GM23338 (cell line): Measurements from ENCODE around the gene SSTR4. TPM values are rescaled to one million over a fixed set of nuclear protein-coding genes. Genes with fewer than 3 reads are reported as not detected.

Experiments used
- ATAC-seq: fragments of 200-7000 bp; cut with Tn5 transposase; 3 replicates; pipeline ENCODE4 v1.9.1; 2020
- DNase-seq: peaks from one replicate; pipeline ENCODE4 v3.0.0-alpha.2; 2015; ENCODE audit warnings: low spot score
- H2AFZ ChIP-seq: fragments of 200-600 bp; sonication (generic); 2 replicates; pipeline ENCODE4 v1.8.0; 2016; ENCODE audit warnings: antibody characterized with exemption, mild to moderate bottlenecking, moderate library complexity
- H3F3A ChIP-seq: fragments of 200-600 bp; sonication (generic); replicated peaks from 2 replicates; pipeline ENCODE4 v1.8.0; 2017; ENCODE audit warnings: antibody characterized with exemption, mixed run types, low read depth
- H3K27ac ChIP-seq: fragments of 200-600 bp; sonication (generic); 2 replicates; pipeline ENCODE4 v1.6.1; 2016; ENCODE audit warnings: low read depth
- H3K27me3 ChIP-seq: fragments of 200-600 bp; sonication (generic); 2 replicates; pipeline ENCODE4 v1.8.0; 2016; ENCODE audit warnings: mild to moderate bottlenecking, mixed run types, moderate library complexity; ENCODE audit not compliant: insufficient read depth
- H3K36me3 ChIP-seq: fragments of 200-600 bp; sonication (generic); 2 replicates; pipeline ENCODE4 v1.8.0; 2016; ENCODE audit warnings: mild to moderate bottlenecking; ENCODE audit not compliant: insufficient read depth
- H3K4me1 ChIP-seq: fragments of 200-600 bp; sonication (generic); 2 replicates; pipeline ENCODE4 v1.8.0; 2016; ENCODE audit warnings: mild to moderate bottlenecking, moderate library complexity; ENCODE audit not compliant: insufficient read depth
- H3K4me2 ChIP-seq: fragments of 200-600 bp; sonication (generic); 2 replicates; pipeline ENCODE4 v1.7.1; 2017; ENCODE audit warnings: mixed run types
- H3K4me3 ChIP-seq: fragments of 200-600 bp; sonication (generic); 2 replicates; pipeline ENCODE4 v1.6.1; 2016; ENCODE audit warnings: mixed run types
- H3K79me2 ChIP-seq: fragments of 200-600 bp; sonication (generic); replicated peaks from 2 replicates; pipeline ENCODE4 v1.8.0; 2017; ENCODE audit warnings: mild to moderate bottlenecking; ENCODE audit not compliant: insufficient read depth
- H3K9me2 ChIP-seq: fragments of 200-600 bp; sonication (generic); 2 replicates; pipeline ENCODE4 v1.8.0; 2017; ENCODE audit not compliant: insufficient read depth
- H4K20me1 ChIP-seq: fragments of 200-600 bp; sonication (generic); replicated peaks from 2 replicates; pipeline ENCODE4 v1.8.0; 2017; ENCODE audit warnings: mild to moderate bottlenecking; ENCODE audit not compliant: insufficient read depth
- H3K27ac Mint-ChIP-seq: 2 replicates; pipeline ENCODE4 v1.8.0; 2020; ENCODE audit warnings: inconsistent platforms, mild to moderate bottlenecking, moderate library complexity, mixed read lengths
- H3K27me3 Mint-ChIP-seq: 3 replicates; pipeline ENCODE4 v1.8.0; 2022; ENCODE audit warnings: low read depth, mild to moderate bottlenecking, moderate library complexity, mixed read lengths, inconsistent platforms; ENCODE audit not compliant: insufficient read depth, poor library complexity
- H3K36me3 Mint-ChIP-seq: 3 replicates; pipeline ENCODE4 v1.8.0; 2021; ENCODE audit warnings: low read depth, mild to moderate bottlenecking, inconsistent platforms, moderate library complexity, mixed read lengths
- H3K4me1 Mint-ChIP-seq: 3 replicates; pipeline ENCODE4 v1.8.0; 2020; ENCODE audit warnings: mild to moderate bottlenecking, inconsistent platforms, mixed read lengths
- H3K4me3 Mint-ChIP-seq: 3 replicates; pipeline ENCODE4 v1.8.0; 2021; ENCODE audit warnings: moderate library complexity, mild to moderate bottlenecking, inconsistent platforms, mixed read lengths
- H3K9me3 Mint-ChIP-seq: 3 replicates; pipeline ENCODE4 v1.8.0; 2020; ENCODE audit warnings: moderate library complexity, mild to moderate bottlenecking, inconsistent platforms, mixed read lengths
- CREB1 ChIP-seq: fragments of 250-450 bp; sonication (Bioruptor Pico); IDR thresholded peaks from 2 replicates; pipeline ENCODE4 v1.5.0; 2020; ENCODE audit warnings: low read depth, mild to moderate bottlenecking, moderate library complexity
- EZH2 ChIP-seq: fragments of 200-600 bp; sonication (generic); IDR thresholded peaks from one replicate; pipeline ENCODE4 v1.8.0; 2017; ENCODE audit warnings: antibody characterized with exemption, mild to moderate bottlenecking, low read depth; ENCODE audit not compliant: unreplicated experiment
- EZH2phosphoT487 ChIP-seq: fragments of 200-600 bp; sonication (generic); IDR thresholded peaks from one replicate; pipeline ENCODE4 v1.8.1; 2018; ENCODE audit warnings: antibody characterized with exemption; ENCODE audit not compliant: unreplicated experiment
- JUNB ChIP-seq: IDR thresholded peaks from one replicate; pipeline ENCODE4 v1.6.1; 2016; ENCODE audit warnings: antibody characterized with exemption; ENCODE audit not compliant: unreplicated experiment
- NANOG ChIP-seq: IDR thresholded peaks from 2 replicates; pipeline ENCODE4 v1.6.1; 2016; ENCODE audit warnings: antibody characterized with exemption, borderline replicate concordance
- POLR2AphosphoS5 ChIP-seq: IDR thresholded peaks from 2 replicates; pipeline ENCODE4 v1.6.1; 2016; ENCODE audit warnings: antibody characterized with exemption, low read depth
- STAT1 ChIP-seq: IDR thresholded peaks from one replicate; pipeline ENCODE4 v1.6.1; 2016; ENCODE audit warnings: antibody characterized with exemption; ENCODE audit not compliant: unreplicated experiment
- ZNF114 ChIP-seq: fragments of 250-450 bp; sonication (Bioruptor Pico); IDR thresholded peaks from 2 replicates; pipeline ENCODE4 v1.5.0; 2020; ENCODE audit warnings: mild to moderate bottlenecking, moderate library complexity
- ZNF331 ChIP-seq: fragments of 250-450 bp; sonication (Bioruptor Pico); IDR thresholded peaks from 2 replicates; pipeline ENCODE4 v1.5.0; 2020; ENCODE audit warnings: low read depth, mild to moderate bottlenecking, moderate library complexity
- polyA plus RNA-seq: library from polyadenylated mRNA; unstranded; fragments of >200 nt; fragmentation: Nextera tagmentation; extraction: Ambion mirVana; gene quantifications from 2 replicates; pipeline ENCODE4 v1.2.1, GENCODE V29; 2016
- total RNA-seq: library from RNA; depleted of rRNA; stranded (reverse); fragments of >200 nt; shearing (Covaris generic); gene quantifications from 2 replicates; pipeline ENCODE4 v1.2.3, GENCODE V29; 2014
- TF ChIP-seq, protein P1 (sequence below): IDR thresholded peaks from one replicate; pipeline ENCODE4 v1.6.1; 2018; ENCODE audit warnings: antibody characterized with exemption; ENCODE audit not compliant: unreplicated experiment
- TF ChIP-seq, protein P2 (sequence below): fragments of 250-450 bp; sonication (Bioruptor Pico); IDR thresholded peaks from 2 replicates; pipeline ENCODE4 v1.5.0; 2020; ENCODE audit warnings: mild to moderate bottlenecking, moderate library complexity
- TF ChIP-seq, protein P3 (sequence below), 2 experiments: fragments of 200-600 bp in 1 of 2; sonication (generic) in 1 of 2; conservative IDR thresholded peaks; 2 replicates each; pipeline versions ENCODE4 v1.5.1 to v1.6.1; 2016 to 2017; ENCODE audit warnings: antibody characterized with exemption in 2 of 2, low read depth in 2 of 2, mild to moderate bottlenecking in 2 of 2, moderate library complexity in 1 of 2
- TF ChIP-seq, protein P4 (sequence below): IDR thresholded peaks from 2 replicates; pipeline ENCODE4 v1.6.1; 2016; ENCODE audit warnings: antibody characterized with exemption

The SSTR4 gene
- total and polyA plus RNA-seq, 2 experiments from 2014 or later, result not detected

DNA sequence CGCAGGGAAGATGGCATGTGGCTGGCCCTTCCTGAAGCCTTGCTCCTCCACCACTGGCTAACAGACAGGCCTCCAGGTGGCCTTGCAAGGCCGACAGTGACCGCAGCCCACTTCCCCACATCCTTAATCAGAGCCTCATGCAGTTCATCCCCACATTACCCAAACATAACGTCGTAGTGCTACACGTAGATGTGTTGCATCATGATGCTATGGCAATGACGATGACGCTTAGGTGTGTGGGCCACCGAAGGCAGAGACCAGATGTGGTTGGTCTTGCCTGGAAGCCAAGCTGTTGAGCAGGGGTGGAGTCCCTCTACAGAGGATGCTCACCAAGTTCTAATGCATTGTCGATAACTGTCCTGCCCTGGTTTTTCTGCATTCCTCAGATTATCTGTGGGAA is 45.4 kb downstream of the SSTR4 start:
- no peaks in the 10 kb centered on the region for H3K36me3 ChIP-seq
- H3K27me3 ChIP-seq, result no peaks in the 10 kb centered on the region
- H3K27ac Mint-ChIP-seq, result no peak overlapping the region
- no peaks in the 10 kb centered on the region for H3K9me2 ChIP-seq
- H3F3A ChIP-seq, result no peaks in the 10 kb centered on the region
- H2AFZ ChIP-seq, result no peak overlapping the region
- TF ChIP-seq, protein P1, sequence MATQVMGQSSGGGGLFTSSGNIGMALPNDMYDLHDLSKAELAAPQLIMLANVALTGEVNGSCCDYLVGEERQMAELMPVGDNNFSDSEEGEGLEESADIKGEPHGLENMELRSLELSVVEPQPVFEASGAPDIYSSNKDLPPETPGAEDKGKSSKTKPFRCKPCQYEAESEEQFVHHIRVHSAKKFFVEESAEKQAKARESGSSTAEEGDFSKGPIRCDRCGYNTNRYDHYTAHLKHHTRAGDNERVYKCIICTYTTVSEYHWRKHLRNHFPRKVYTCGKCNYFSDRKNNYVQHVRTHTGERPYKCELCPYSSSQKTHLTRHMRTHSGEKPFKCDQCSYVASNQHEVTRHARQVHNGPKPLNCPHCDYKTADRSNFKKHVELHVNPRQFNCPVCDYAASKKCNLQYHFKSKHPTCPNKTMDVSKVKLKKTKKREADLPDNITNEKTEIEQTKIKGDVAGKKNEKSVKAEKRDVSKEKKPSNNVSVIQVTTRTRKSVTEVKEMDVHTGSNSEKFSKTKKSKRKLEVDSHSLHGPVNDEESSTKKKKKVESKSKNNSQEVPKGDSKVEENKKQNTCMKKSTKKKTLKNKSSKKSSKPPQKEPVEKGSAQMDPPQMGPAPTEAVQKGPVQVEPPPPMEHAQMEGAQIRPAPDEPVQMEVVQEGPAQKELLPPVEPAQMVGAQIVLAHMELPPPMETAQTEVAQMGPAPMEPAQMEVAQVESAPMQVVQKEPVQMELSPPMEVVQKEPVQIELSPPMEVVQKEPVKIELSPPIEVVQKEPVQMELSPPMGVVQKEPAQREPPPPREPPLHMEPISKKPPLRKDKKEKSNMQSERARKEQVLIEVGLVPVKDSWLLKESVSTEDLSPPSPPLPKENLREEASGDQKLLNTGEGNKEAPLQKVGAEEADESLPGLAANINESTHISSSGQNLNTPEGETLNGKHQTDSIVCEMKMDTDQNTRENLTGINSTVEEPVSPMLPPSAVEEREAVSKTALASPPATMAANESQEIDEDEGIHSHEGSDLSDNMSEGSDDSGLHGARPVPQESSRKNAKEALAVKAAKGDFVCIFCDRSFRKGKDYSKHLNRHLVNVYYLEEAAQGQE, result no peak
- TF ChIP-seq JUNB (no peak), STAT1 (no peak), POLR2AphosphoS5 (no peak), ZNF331 (CRISPR knock-in tag) (no peak), NANOG (no peak), EZH2phosphoT487 (no peak), EZH2 (no peak), ZNF114 (CRISPR knock-in tag) (no peak), CREB1 (CRISPR knock-in tag) (no peak)
- TF ChIP-seq, protein P2, sequence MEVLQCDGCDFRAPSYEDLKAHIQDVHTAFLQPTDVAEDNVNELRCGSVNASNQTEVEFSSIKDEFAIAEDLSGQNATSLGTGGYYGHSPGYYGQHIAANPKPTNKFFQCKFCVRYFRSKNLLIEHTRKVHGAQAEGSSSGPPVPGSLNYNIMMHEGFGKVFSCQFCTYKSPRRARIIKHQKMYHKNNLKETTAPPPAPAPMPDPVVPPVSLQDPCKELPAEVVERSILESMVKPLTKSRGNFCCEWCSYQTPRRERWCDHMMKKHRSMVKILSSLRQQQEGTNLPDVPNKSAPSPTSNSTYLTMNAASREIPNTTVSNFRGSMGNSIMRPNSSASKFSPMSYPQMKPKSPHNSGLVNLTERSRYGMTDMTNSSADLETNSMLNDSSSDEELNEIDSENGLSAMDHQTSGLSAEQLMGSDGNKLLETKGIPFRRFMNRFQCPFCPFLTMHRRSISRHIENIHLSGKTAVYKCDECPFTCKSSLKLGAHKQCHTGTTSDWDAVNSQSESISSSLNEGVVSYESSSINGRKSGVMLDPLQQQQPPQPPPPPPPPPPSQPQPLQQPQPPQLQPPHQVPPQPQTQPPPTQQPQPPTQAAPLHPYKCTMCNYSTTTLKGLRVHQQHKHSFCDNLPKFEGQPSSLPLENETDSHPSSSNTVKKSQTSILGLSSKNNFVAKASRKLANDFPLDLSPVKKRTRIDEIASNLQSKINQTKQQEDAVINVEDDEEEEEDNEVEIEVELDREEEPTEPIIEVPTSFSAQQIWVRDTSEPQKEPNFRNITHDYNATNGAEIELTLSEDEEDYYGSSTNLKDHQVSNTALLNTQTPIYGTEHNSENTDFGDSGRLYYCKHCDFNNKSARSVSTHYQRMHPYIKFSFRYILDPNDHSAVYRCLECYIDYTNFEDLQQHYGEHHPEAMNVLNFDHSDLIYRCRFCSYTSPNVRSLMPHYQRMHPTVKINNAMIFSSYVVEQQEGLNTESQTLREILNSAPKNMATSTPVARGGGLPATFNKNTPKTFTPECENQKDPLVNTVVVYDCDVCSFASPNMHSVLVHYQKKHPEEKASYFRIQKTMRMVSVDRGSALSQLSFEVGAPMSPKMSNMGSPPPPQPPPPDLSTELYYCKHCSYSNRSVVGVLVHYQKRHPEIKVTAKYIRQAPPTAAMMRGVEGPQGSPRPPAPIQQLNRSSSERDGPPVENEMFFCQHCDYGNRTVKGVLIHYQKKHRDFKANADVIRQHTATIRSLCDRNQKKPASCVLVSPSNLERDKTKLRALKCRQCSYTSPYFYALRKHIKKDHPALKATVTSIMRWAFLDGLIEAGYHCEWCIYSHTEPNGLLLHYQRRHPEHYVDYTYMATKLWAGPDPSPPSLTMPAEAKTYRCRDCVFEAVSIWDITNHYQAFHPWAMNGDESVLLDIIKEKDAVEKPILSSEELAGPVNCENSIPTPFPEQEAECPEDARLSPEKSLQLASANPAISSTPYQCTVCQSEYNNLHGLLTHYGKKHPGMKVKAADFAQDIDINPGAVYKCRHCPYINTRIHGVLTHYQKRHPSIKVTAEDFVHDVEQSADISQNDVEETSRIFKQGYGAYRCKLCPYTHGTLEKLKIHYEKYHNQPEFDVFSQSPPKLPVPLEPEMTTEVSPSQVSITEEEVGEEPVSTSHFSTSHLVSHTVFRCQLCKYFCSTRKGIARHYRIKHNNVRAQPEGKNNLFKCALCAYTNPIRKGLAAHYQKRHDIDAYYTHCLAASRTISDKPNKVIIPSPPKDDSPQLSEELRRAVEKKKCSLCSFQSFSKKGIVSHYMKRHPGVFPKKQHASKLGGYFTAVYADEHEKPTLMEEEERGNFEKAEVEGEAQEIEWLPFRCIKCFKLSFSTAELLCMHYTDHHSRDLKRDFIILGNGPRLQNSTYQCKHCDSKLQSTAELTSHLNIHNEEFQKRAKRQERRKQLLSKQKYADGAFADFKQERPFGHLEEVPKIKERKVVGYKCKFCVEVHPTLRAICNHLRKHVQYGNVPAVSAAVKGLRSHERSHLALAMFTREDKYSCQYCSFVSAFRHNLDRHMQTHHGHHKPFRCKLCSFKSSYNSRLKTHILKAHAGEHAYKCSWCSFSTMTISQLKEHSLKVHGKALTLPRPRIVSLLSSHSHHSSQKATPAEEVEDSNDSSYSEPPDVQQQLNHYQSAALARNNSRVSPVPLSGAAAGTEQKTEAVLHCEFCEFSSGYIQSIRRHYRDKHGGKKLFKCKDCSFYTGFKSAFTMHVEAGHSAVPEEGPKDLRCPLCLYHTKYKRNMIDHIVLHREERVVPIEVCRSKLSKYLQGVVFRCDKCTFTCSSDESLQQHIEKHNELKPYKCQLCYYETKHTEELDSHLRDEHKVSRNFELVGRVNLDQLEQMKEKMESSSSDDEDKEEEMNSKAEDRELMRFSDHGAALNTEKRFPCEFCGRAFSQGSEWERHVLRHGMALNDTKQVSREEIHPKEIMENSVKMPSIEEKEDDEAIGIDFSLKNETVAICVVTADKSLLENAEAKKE (CRISPR knock-in tag), result no peak
- TF ChIP-seq, protein P3, sequence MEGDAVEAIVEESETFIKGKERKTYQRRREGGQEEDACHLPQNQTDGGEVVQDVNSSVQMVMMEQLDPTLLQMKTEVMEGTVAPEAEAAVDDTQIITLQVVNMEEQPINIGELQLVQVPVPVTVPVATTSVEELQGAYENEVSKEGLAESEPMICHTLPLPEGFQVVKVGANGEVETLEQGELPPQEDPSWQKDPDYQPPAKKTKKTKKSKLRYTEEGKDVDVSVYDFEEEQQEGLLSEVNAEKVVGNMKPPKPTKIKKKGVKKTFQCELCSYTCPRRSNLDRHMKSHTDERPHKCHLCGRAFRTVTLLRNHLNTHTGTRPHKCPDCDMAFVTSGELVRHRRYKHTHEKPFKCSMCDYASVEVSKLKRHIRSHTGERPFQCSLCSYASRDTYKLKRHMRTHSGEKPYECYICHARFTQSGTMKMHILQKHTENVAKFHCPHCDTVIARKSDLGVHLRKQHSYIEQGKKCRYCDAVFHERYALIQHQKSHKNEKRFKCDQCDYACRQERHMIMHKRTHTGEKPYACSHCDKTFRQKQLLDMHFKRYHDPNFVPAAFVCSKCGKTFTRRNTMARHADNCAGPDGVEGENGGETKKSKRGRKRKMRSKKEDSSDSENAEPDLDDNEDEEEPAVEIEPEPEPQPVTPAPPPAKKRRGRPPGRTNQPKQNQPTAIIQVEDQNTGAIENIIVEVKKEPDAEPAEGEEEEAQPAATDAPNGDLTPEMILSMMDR (conservative IDR thresholded peaks at IDR 0.05; ENCODE audit: low read depth in 2 of 2), result no peak
- TF ChIP-seq, protein P4, sequence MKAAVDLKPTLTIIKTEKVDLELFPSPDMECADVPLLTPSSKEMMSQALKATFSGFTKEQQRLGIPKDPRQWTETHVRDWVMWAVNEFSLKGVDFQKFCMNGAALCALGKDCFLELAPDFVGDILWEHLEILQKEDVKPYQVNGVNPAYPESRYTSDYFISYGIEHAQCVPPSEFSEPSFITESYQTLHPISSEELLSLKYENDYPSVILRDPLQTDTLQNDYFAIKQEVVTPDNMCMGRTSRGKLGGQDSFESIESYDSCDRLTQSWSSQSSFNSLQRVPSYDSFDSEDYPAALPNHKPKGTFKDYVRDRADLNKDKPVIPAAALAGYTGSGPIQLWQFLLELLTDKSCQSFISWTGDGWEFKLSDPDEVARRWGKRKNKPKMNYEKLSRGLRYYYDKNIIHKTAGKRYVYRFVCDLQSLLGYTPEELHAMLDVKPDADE, result no peak
- H3K27me3 Mint-ChIP-seq, result peaks cover 2% of the 10 kb centered on the region
- H3K4me2 ChIP-seq, result no peak overlapping the region
- no peak overlapping the region for H3K4me3 ChIP-seq
- ATAC-seq (no peak), DNase-seq (no peak)
- H3K4me3 Mint-ChIP-seq, result no peak overlapping the region
- no peaks in the 10 kb centered on the region for H3K36me3 Mint-ChIP-seq
- H3K9me3 Mint-ChIP-seq, result no peaks in the 10 kb centered on the region
- no peaks in the 10 kb centered on the region for H3K79me2 ChIP-seq
- H3K4me1 ChIP-seq, result peaks cover 4% of the 10 kb centered on the region; the same call in 1 of the 2 replicates
- H3K27ac ChIP-seq, result no peak overlapping the region
- peaks cover 27% of the 10 kb centered on the region for H3K4me1 Mint-ChIP-seq
- no peaks in the 10 kb centered on the region for H4K20me1 ChIP-seq
